NCI-H2107 (cell line): ENCODE data around the gene MAD1L1.
A peak's percentile ranks its signal among the peaks of the same experiment; 100 is the strongest.
"Not testable (repeated sequence)": the region's sequence is repeated elsewhere in the genome, so short reads cannot be mapped to it uniquely, and the experiment has no call there.

Experiments used
- DNase-seq: peaks from one replicate; lab custom pipeline; 2025; lab: John Stamatoyannopoulos, UW

The MAD1L1 gene

DNA sequence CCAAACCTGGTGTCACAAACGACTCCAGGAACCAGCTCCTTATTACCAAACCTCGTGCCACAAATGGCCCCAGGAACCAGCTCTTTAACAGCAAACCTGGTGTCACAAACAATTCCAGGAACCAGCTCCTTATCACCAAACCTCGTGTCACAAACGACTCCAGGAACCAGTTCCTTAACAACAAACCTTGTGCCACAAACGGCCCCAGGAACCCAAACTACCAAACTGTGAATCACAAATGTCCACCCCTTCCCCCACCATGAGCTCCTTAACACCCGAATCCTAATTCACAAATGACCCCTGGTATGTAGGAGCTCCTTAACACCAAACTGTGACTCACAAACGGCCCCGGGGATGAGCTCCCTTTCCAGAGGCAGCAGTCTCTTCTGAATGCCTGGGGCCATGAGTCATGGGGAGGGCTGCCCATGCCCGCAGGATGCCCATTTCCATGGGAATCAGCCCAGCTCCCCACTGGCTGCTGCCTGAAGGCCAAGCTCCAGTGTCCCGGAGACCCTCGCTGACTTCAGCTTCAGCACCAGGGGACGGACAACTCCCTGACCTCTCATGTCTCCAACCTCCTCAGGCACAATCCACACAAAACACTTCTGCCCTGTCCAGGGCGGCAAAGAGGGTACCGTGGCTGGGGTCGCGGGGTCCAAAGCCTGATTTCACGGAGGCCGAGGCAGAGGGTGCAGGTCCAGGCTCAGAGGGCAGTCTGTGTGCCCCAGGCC is 349.5 kb downstream of the MAD1L1 start:
- DNase-seq, result no peak

DNA sequence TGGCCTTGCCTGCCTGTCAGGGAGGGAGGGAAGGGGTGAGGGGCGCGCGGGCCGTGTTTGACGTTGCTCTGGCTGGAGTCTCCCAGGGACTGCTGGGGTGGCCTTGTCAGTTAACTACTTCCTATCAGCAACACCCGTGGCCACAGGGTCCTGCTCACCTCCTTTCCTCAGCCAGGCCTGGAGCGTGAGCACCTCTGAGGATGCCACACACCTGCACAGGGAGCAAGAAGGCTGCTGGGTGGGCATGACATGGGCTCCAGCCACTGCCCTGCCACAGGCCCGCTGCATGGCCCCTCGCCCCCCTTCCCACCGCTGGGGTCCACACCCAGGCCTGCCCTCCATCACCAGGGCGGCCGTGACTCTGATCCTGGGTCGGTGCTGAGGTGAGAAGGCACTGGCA is 350.3 kb downstream of the MAD1L1 start:
- no peak for DNase-seq

DNA sequence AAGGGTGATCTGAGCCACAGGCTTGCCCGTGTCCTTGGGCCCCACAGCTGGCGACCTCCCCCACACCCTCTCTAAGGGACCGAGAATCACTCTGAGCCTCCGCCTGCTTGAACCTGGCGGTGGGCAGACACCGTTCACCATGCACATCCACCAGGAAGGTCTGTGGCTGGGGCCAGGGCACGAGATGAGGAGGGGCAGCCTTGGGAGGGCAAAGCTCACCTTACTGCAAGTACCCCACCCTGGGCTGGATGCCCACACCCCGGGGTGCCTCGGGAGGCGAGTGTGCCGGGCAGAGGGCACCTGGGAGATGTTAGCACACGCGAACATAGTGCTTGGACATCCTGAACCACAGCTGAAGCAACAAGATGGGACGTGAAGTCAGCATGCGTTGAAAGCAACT is 350.8 kb downstream of the MAD1L1 start:
- no peak for DNase-seq

DNA sequence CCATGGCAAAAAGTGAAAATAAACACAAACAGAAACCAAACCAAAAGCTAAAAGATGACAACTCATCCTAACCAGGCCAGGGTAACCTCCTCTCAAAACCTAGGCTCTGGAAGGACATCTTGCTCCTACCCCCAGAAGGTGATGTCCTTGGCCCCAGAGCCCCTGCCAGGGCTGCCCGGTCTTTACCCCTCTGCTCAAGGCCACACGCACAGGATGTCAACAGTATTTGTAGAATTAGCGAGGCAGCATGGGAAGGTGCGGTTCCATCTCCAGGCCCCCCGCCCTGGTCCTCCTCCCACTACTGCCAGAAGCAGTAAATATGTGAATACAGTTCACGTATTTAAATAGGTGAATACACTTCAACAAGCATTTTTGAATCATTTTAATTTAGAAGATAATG is 356.1 kb downstream of the MAD1L1 start:
- not testable (repeated sequence) for DNase-seq

DNA sequence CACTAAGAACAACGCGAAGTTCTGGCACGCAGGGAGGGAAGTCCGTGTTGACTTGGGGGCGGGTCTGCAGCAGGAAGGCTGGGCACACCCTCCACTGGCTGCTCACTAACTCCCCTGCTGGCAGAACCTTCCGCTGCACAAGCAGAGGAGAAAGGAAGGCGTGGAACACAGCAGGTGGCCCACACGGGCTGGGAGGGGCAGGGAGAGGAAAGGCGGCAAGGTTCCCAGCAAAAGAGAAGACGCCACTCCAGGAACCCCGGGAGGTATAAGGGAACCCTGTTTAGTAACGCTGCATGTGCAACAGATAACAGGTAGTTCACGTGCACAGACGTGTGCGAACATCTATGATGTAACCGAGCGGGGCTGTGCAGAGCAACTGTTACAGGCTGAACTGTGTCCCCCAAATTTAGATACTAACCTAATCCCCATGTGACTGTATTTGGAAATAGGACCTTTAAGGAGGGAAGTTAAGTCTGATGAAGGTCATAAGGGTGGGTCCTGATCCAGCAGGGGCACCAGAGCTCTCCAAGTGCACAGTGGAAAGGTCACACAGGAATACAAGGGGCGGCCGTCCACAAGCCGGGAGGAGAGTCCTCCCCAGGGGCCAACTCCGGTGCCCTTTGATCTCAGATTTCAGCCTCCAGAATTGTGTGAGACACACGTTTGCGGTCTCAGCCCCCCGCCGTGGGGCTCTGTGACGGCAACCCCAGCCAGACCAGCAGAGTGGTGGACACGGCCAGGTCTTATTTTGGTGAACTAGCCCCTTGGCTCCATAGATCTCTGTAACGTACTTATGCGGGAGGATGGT is 357.1 kb downstream of the MAD1L1 start:
- DNase-seq, result peak; percentile 70

DNA sequence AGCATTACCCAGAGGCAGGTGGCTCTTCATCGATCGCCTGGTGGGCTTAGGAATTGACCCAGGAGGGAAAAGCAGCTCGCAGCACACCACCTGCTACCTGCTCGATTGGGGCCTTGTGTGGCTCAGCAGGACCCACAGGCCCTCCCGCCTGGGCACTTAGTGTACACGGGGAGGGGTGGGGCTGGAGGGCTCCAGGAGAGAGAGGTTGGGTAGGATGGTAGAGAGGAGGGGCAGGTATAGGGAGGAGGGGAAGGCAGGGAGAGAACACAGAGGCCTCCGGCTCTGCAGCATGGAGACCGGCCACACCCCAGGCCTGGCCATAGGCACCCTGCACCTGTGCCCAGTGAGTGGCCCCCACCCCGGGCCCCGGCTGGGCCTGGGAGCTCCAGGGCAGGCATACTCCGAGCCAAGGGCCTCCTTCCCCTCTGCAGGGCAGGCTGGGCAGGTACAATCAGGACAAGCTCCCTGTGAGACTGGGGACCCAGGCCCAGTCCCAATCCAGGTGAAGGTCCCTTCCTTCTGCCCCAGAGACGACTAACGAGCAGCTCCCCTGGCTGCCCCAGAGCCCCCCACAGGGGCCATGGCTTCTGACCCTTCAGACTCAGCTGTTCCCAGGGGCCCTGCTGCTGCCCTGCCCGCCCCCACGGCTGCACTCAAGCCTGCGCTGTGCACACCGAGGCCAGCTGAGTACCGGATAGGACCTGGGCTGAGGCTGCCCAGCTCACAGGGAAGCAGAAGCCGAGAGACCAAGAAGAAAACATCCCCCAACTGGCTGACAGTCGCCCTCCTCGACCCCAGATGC is 358.0 kb downstream of the MAD1L1 start:
- DNase-seq, result peak; percentile 94

DNA sequence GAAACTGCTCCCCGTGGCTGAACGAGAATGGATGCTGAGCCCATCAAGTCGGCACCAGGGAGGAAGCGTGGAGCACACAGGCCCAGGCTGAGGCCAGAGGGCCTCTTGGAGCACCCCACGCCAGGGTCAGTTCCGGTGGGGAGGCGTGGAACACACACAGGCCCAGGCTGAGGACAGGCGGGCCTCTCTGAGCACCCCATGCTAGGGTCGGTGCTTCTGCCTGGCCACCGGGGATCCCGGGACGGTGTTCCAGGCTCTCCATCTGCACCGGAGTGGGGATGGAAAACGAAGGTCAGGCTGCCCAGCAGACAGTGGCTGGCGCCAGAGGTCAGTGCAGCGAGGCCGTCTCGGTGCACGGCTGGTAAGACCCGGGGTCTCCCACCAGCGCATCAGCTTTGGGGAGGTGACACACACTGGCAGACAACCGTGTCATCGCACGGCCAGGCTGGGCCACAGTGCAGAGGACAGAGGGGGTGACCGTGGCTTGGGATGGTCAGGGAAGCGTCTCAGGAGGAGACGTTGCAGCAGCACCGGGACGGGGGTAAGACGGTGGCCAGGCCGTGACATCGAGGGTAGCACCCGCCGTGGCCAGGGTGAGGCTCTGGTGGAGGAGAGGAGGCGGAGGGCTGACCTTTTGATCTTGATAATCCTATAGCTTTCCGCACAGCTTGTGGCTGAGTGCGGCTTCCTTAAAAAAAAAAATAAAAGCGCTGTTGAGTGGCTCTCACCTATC is 358.7 kb downstream of the MAD1L1 start:
- DNase-seq, result no peak

DNA sequence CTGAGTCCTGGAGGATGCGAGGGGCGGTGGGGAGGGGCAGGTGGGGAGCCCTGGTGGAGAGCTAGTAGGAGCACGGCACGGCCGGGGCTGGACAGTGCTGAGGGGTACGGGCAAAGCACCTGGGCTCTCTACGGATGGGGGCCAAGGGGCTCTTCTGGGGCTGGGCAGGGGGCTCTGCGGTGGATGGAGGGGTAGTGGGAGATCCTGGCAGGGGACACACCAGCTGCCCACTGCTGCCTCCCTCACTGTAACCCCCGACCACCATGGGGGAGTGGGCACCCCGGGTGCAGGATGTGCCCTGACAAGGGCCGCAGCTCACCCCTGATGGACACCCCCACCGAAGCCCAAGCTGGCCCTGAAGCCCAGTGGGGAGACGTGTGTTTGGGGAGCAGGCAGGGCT is 359.3 kb downstream of the MAD1L1 start:
- DNase-seq, result no peak

DNA sequence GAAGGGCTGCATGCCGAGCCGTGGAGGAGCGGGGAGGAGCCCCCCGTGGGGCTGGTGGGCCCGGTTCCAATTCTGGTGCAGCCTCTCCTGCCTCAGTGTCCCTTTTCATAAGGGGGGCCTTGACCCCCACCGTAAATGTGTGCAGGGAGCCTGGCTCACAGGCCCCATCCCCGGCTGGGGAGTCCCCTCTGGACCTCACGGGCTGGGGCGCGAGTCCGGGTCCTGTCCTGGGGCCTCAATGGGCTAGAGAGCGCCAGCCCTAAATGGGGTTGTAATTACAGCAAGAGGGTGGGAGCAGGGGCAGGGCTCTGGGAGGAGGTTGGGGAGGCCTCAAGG is 359.7 kb downstream of the MAD1L1 start:
- no peak for DNase-seq

DNA sequence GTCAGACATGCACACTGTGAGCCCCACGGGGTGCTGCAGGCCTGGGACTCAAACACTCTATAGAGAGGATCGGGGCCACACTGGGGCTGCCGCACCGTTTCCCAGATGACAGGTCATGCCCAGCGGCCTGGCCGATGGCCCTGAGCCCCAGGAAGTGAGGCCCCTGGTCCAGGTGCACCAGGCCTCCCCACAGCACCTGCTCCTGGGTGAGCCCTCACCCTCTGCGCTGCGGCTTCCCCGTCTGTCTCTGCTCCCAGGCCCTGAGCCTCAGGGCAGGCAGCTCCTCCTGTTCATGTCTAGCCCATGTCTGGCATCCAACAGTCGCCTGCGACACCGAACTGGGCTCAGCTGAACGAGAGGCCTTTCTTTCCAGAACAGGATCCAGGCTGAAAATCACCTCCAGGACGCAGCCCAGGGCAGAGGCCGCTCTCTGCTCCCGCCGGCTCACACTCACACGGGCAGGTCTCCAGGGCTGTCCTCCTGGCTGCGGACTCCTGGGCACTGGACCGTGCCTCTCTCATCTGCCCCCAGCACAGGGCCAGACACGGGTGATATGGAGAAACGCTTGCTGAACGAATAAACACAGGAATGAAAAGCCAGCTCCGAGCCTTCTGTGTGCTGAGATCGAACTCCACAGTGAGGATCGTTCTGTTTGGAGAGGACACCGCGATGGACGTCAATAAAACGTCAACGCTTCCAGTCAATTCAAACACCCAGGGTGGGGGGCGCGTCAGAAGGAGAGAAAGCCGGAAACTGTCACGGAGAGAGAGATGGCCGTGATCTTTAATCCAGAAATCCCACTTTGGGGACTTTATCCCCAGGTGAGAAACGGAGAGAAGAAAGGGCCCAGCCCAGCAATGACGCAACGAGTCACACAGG is 360.3 kb downstream of the MAD1L1 start:
- DNase-seq, result no peak

DNA sequence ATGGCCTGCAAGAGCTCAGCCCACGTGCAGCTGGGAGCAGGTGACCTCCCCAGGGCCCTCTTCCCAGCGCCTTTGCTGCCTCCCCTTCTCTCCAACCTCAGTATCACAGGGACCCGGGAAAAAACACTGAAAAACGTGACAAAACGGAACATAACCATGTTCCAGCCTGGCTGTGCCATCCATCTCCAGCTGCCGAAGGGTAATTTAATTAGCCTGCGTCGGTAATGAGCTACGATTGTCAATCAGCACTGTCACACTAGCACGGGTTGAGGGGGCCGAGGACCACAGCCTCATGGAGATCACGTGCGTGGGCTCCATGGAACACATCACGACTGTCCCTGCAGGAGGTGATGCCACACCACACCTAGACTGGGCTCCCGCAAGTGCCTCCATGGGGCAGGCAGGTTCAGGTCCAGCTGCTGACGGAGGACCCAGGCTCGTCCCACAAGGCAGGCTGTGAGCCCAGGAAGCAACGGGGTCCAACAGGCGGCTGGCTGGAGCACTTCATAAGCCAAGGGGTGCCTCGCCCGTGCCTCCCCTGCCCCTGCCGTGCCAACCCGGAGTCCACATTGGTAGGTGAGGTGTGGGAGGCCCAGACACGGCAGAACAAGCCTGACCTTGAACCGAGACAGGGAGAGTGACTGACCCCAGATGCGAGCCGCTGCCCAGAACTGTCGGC is 363.2 kb downstream of the MAD1L1 start:
- no peak for DNase-seq

DNA sequence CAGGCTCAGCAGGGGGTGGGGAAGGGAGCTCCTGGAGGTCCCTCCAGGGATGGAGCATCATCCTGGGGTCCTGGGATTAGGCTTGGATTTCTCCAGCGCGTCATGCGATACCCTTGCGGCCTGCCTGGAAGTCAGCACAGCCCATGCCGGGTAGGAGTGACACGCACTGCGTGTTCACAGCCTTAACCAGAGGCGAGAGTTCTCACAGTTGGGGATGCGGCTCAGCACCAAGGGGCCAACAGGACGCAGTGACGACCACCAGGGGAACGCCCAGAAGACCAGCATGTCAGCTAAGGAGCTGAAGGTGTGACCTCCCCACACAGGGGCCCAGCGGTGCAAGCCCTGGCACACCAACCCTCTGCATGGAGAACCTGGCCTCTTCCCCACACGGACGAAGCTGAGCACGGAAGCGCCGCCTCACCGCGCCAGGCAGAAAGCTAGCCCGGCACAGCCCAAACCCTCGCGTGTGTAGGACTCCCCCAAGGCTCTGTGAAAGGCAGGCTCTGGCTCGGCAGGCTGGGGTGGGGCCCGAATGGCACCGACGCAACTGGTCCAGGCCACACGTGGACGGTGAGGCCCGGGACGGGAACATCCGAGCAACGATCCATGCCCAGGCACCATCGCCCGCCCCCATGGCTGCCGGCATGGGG is 364.1 kb downstream of the MAD1L1 start:
- no peak for DNase-seq

DNA sequence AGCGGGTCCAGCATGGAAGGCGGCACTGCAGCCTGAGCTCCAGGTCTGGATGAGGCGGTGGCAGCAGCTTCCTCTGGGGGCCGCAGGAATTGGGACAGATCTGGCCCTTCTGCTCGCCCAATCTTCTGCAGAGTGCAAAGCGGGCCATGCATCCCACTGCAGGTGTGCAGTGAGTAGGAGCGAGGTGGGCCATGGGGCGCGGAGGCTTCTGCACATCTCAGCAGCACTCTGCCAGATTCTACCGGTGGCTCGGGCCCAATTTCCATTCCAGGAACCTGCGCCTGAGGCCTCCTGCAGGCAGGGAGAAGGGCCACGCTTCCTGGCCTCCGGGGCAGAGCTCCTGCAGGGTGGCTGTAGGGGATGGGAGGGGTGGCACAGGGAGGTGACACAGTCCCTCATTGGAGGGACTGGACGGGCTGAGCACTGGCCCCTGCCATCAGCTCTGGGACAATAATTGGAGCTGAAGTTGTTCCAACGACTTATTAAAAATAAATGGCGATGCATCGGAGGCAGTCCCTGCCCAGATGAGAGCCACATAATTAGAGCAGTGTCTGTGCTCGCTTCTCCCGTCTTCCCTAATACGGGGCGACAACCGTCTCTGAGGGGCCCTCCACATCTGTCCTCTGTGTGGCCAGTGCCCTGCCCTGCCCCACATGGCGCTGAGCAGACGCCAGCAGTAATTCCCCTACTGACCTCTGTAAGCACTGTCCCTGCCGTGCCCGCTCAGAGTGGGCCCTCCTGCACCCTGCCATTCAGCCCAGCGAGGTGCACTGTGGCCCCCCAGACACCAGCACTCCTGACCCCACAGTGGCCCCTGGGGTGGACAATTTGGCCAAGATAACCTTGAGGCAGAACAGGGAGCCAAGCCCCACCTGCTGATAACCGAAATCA is 365.1 kb downstream of the MAD1L1 start:
- DNase-seq, result no peak

DNA sequence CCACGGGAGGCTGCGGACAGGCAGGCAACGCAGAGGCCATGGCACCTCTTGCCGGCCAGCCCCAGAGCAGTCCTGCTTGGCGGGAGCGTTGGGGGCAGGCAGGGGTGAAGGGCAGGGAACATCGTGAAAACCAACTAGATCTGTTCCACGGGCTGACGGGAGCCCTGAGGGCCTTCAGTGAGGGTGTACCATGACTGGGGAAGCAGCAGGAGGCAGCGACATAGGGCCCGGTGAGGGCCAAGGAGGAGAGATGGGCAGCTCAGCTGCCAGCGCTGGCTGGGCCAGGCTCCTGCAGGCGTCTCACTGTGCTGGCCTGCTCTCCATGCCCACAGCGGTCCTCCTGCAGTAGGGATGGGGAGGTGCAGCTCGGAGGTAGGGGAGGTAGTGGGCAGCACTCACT is 366.1 kb downstream of the MAD1L1 start:
- no peak for DNase-seq

DNA sequence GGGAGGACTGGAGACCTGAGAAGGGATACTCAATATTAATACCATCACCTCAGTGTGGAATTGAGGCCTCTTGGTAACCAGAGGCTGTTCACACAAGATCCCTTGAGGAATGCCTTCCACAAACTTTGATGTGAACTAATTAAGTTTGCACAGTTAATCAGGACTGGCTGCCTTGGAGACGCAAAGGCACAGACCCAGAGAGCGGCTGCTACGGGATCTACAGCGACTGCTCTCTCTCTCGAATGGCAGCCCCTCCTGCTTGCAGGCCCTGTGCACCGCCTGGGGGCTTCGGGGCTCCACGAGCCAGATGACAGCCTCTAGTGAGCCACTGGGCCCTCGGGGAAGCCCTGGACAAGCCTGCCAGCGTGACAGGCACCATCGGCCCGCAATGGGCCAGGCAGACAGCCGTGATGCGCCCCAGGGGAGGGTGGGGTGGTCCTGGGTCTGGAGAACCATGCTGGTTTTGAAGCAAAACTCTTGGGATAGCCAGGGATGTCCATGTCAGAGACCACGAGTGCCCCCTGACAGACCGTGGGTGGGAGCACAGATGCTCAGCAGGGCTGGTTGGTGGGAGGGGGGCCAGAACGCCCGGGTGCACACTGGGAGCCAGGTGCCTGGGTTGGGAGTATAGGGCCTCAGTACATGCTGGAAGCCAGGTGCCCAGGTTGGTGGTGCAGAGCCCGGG is 367.0 kb downstream of the MAD1L1 start:
- no peak for DNase-seq

DNA sequence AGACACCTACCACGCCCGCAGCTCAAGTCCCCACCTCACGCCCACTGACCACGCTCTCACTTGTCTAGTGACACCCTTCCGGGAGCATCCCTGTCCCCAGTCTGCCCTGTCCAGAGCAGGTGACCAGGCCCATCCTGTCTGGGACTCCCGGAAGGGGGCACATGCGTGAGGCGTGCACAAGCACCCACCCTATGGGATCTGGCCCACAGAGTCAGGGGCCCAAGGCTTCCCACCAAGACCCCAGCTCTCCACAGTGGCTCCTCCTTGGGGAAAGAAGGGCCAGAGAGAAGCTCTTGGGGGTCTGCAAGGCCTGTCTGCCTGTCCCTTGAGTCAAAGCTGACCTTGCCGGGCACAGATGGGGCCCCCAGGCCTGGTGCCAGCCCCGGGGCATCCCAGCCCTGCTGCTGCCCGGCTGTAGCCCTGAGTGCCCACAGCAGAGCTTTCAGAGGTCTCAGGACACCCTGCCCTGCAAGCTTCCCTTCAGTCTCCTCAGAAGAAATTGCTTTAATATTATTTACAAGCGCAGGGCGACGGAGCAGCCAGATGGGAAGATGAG is 367.7 kb downstream of the MAD1L1 start:
- no peak for DNase-seq

DNA sequence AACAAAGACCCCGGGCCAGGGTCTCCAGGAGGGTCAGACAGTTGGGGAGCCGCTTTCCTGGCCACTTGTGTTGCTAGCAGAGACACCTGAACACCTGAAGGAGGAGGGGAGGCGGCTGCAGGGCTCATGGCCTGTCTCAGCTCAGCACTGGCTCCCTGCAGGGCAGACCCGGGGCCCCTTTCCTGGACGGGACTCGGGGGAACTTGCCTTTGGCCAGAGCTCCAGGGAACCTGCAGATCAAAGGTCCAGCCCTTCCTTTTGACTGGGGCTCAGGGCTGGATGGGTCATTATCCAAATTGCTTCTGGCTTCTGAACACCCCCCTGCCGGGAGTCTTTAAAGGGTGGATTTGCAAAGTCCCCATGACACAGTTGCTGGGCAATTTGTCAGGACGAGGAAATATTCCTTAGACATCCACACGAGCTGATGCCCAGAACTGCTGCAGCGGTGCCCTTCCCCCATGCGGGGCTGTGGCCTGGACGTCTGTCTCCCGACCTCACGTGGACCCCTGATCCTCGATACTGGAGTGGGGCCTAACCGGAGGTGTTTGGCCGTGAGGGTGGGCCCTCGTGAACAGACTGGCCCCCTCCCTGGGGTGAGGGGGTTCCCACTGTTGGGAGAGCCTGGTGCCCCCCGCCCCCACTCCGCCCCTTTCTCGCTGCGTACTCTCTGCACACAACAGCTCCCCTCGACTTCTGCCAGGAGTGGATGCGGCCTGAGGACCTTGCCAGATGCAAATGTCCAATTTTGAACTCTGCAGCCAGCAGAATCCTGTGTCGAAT is 368.4 kb downstream of the MAD1L1 start:
- DNase-seq, result no peak
